HEK293 (cell line): Measurements from ENCODE around the gene ZNF175.

Experiments used
- TCF7L2 ChIP-seq: IDR thresholded peaks from 2 replicates; pipeline ENCODE4 v1.6.1; 2011; ENCODE audit warnings: low read depth, mild to moderate bottlenecking, inconsistent platforms, low read length, moderate library complexity, borderline replicate concordance
- ZNF350 ChIP-seq: fragments of 450-650 bp; formaldehyde crosslinking; IDR thresholded peaks from 2 replicates; pipeline ENCODE4 v1.5.0; 2017; ENCODE audit warnings: missing biosample characterization, mild to moderate bottlenecking, missing genetic modification characterization
- ZNF37A ChIP-seq: fragments of 450-650 bp; IDR thresholded peaks from 2 replicates; pipeline ENCODE4 v1.5.1; 2018; ENCODE audit warnings: missing biosample characterization, missing genetic modification characterization
- ZNF658 ChIP-seq: fragments of 450-650 bp; formaldehyde crosslinking; IDR thresholded peaks from 2 replicates; pipeline ENCODE4; 2016; ENCODE audit warnings: missing biosample characterization, missing genetic modification characterization
- TF ChIP-seq, protein P1 (sequence below): fragments of 450-650 bp; formaldehyde crosslinking; IDR thresholded peaks from 2 replicates; pipeline ENCODE4 v1.5.1; 2016; ENCODE audit warnings: missing biosample characterization, missing genetic modification characterization

DNA sequence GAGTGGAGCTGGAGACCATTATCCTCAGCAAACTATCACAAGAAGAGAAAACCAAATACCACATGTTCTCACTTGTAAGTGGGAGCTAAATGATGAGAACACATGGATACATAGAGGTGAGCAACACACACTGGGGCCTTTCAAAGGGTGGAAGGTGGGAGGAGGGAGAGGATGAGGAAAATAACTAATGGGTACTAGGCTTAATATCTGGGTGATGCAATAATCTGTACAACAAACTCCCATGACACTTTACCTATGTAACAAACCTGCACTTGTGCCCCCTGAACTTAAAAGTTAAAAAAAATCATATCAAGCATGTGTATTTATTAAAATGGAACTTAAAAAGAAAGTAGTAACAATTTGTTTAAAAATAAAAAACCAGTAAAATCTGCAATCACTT, 70.6 kb downstream of the ZNF175 start:
- TF ChIP-seq ZNF658 (tag by site-specific recombination), result no peak
- no peak for TF ChIP-seq ZNF350 (tag by site-specific recombination)
- TF ChIP-seq ZNF37A (tag by site-specific recombination), result no peak
- no peak for TF ChIP-seq TCF7L2
- TF ChIP-seq, protein P1, sequence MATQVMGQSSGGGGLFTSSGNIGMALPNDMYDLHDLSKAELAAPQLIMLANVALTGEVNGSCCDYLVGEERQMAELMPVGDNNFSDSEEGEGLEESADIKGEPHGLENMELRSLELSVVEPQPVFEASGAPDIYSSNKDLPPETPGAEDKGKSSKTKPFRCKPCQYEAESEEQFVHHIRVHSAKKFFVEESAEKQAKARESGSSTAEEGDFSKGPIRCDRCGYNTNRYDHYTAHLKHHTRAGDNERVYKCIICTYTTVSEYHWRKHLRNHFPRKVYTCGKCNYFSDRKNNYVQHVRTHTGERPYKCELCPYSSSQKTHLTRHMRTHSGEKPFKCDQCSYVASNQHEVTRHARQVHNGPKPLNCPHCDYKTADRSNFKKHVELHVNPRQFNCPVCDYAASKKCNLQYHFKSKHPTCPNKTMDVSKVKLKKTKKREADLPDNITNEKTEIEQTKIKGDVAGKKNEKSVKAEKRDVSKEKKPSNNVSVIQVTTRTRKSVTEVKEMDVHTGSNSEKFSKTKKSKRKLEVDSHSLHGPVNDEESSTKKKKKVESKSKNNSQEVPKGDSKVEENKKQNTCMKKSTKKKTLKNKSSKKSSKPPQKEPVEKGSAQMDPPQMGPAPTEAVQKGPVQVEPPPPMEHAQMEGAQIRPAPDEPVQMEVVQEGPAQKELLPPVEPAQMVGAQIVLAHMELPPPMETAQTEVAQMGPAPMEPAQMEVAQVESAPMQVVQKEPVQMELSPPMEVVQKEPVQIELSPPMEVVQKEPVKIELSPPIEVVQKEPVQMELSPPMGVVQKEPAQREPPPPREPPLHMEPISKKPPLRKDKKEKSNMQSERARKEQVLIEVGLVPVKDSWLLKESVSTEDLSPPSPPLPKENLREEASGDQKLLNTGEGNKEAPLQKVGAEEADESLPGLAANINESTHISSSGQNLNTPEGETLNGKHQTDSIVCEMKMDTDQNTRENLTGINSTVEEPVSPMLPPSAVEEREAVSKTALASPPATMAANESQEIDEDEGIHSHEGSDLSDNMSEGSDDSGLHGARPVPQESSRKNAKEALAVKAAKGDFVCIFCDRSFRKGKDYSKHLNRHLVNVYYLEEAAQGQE, result no peak
